Retinal pigment epithelial cell (primary cell): ENCODE results near the gene RILP.
"Not testable (repeated sequence)": the region's sequence is repeated elsewhere in the genome, so short reads cannot be mapped to it uniquely, and the experiment has no call there.

Source experiments
- DNase-seq: peaks from one replicate; pipeline ENCODE4 v3.0.0-alpha.2; 2010; ENCODE audit warnings: low read depth
- H3K4me3 ChIP-seq: 2 replicates; pipeline ENCODE4 v1.5.1; 2011; ENCODE audit warnings: mild to moderate bottlenecking, low read length, control low read depth, moderate library complexity
- CTCF ChIP-seq: conservative IDR thresholded peaks from 2 replicates; pipeline ENCODE4 v1.5.1; 2011; ENCODE audit warnings: low read depth, low read length, control low read depth, inconsistent platforms

The RILP gene

GRCh38 chr17:1653735-1654134 lies 4.1 kb upstream of the RILP start:
- TF ChIP-seq CTCF: no peak
- no peak overlapping the region for H3K4me3 ChIP-seq
- no peak for DNase-seq

GRCh38 chr17:1652794-1653193 lies 3.1 kb upstream of the RILP start:
- not testable (repeated sequence) for DNase-seq, H3K4me3 ChIP-seq

GRCh38 chr17:1651559-1651844 lies 1.8 kb upstream of the RILP start:
- no peak for DNase-seq
- no peak for TF ChIP-seq CTCF

GRCh38 chr17:1650731-1651558 lies 1.3 kb upstream of the RILP start:
- no peak for TF ChIP-seq CTCF
- no peak overlapping the region for H3K4me3 ChIP-seq
- DNase-seq: no peak

More at GRCh38 chr17:1651559-1651844, 1.8 kb upstream of the RILP start:
- H3K4me3 ChIP-seq: no peak overlapping the region

- peak; percentile 73 for DNase-seq
- H3K4me3 ChIP-seq: peak overlapping the region; percentile 50
- TF ChIP-seq CTCF: peak; percentile 84
Measured at GRCh38 chr17:1648963-1649843, 463 bp downstream of the RILP start.

GRCh38 chr17:1648173-1648962 lies 1.3 kb downstream of the RILP start:
- TF ChIP-seq CTCF: peak; percentile 32
- DNase-seq: no peak

GRCh38 chr17:1647802-1648171 lies 1.9 kb downstream of the RILP start:
- DNase-seq: no peak
- no peak overlapping the region for H3K4me3 ChIP-seq
- no peak for TF ChIP-seq CTCF

More at GRCh38 chr17:1648173-1648962, 1.3 kb downstream of the RILP start:
- peak overlapping the region; percentile 45 for H3K4me3 ChIP-seq
